H1 (cell line): ENCODE data around the gene NFE2L2. TPM values are rescaled to one million over a fixed set of nuclear protein-coding genes. Genes with fewer than 3 reads are reported as not detected.

Source experiments
- POU5F1 ChIP-seq: IDR thresholded peaks from 2 replicates; pipeline ENCODE4 v1.6.1; 2011; ENCODE audit warnings: low read depth, mild to moderate bottlenecking, low read length, moderate library complexity
- YY1 ChIP-seq: IDR thresholded peaks from 2 replicates; pipeline ENCODE4 v1.6.1; 2011; ENCODE audit warnings: low read depth, mild to moderate bottlenecking, low read length
- polyA plus RNA-seq, 7 experiments: library from polyadenylated mRNA; depleted of rRNA in 3 of 7; stranded (reverse) in 5 of 7; unstranded in 2 of 7; fragments of >200 nt in 5 of 7; fragments of 200-250 nt in 2 of 7; gene quantifications; 1 replicate in 5 of 7; 2 replicates in 1 of 7; 4 replicates in 1 of 7; pipeline versions ENCODE4 v1.2.1 to v1.2.3, GENCODE V29; 2011 to 2013; ENCODE audit warnings: missing spikeins in 2 of 7, mixed read lengths in 2 of 7
- total RNA-seq: library from RNA; stranded (reverse); fragmentation: NEBNext Ultra II Directional; extraction: Animal tissue kit (Norgen Biotek cat#: 25700); gene quantifications from 2 replicates; pipeline ENCODE4 v1.2.1, GENCODE V29; 2021

The NFE2L2 gene
- total and polyA plus RNA-seq, 2 of the 8 experiments (the other 6 are each of a cell fraction or from before 2014, with no cell fraction given) = 33.2 to 34.5 TPM

DNA sequence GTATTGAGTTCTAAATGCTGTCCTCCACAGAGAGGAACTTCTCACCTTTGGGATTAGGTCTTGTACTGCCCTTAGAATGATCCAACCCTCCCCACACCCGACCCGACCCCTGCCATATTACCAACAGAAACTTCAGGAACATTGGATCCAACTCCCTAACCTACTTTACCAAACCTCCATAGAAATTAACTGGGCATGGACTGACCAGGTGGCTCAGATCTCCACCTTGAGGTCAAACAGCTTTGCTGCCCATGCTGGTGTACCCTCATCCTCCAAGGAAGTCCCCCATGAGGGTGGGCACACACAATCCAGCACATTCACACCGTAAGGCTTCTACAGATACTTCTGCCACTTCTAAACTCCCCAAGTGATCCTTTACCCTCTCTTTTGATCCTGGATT is 21.5 kb downstream of the NFE2L2 start (continued):
- no peak for TF ChIP-seq POU5F1
- no peak for TF ChIP-seq YY1
